Gastroesophageal sphincter (tissue), 4 donors: ENCODE measurements around the gene SGIP1. TPM values are rescaled to one million over a fixed set of nuclear protein-coding genes. Genes with fewer than 3 reads are reported as not detected.
"Not testable (repeated sequence)": the region's sequence is repeated elsewhere in the genome, so short reads cannot be mapped to it uniquely, and the experiment has no call there.

ENCODE experiments used
- ATAC-seq: fragments of 150-250 bp; one replicate; pipeline ENCODE4 v1.9.1; 2016; ENCODE audit warnings: mild to moderate bottlenecking, moderate library complexity
- H3K27ac ChIP-seq, 4 donors: fragments of 200-600 bp; sonication (generic) in 3 of 4; 1 replicate in 3 of 4; 2 replicates in 1 of 4; pipeline ENCODE4 v1.5.1; 2016 to 2019
- H3K27me3 ChIP-seq: fragments of 200-600 bp; sonication (generic); one replicate; pipeline ENCODE4 v1.5.1; 2019
- H3K36me3 ChIP-seq, 2 donors: fragments of 200-600 bp; sonication (generic); one replicate each; pipeline ENCODE4 v1.5.1; 2019; ENCODE audit warnings: control low read depth in 1 of 2
- H3K4me1 ChIP-seq, 3 donors: fragments of 200-600 bp; sonication (generic); 1 replicate in 2 of 3; 2 replicates in 1 of 3; pipeline ENCODE4 v1.5.1; 2016 to 2019; ENCODE audit warnings: control low read depth in 2 of 3
- H3K4me3 ChIP-seq, 2 donors: fragments of 200-600 bp; sonication (generic); one replicate each; pipeline ENCODE4 v1.5.1; 2019; ENCODE audit warnings: mild to moderate bottlenecking in 1 of 2, moderate library complexity in 1 of 2
- H3K9me3 ChIP-seq, 3 donors: fragments of 200-600 bp; sonication (generic); one replicate each; pipeline ENCODE4 v1.5.1; 2017 to 2019; ENCODE audit warnings: control low read depth in 2 of 3
- EP300 ChIP-seq: sonication (generic); formaldehyde crosslinking; IDR thresholded peaks from one replicate; pipeline ENCODE4 v1.6.1; 2017; ENCODE audit warnings: antibody characterized with exemption, mild to moderate bottlenecking
- POLR2A ChIP-seq, 2 donors: fragments of 450-650 bp; IDR thresholded peaks; one replicate each; pipeline ENCODE4 v1.6.1; 2017; ENCODE audit warnings: antibody characterized with exemption in 2 of 2, mild to moderate bottlenecking in 2 of 2, moderate library complexity in 1 of 2
- POLR2AphosphoS5 ChIP-seq: sonication (generic); formaldehyde crosslinking; IDR thresholded peaks from one replicate; pipeline ENCODE4 v1.6.1; 2017; ENCODE audit warnings: antibody characterized with exemption
- WGBS, 2 donors: methylation state at CpG; one replicate each; pipeline ENCODE4 v1.1.5; 2018; ENCODE audit warnings: low coverage in 1 of 2; 5-methylcytosine and 5-hydroxymethylcytosine counted together
- total RNA-seq, 4 donors: library from RNA; depleted of rRNA; stranded (reverse); fragments of >200 nt; gene quantifications; one replicate each; pipeline ENCODE4 v1.1.0, GENCODE V29; 2016
- TF ChIP-seq, protein P1 (sequence below), 4 experiments: fragments of 200-600 bp in 2 of 4; fragments of 450-650 bp in 2 of 4; sonication (generic) in 1 of 4; IDR thresholded peaks; one replicate each; pipeline ENCODE4 v1.5.1; 2017 to 2019; ENCODE audit warnings: antibody characterized with exemption in 4 of 4, mild to moderate bottlenecking in 2 of 4, moderate library complexity in 2 of 4

SGIP1 gene
- total RNA-seq, 4 donors from 2014 or later, result 6.5 to 14.0 (median 10.7) TPM

DNA sequence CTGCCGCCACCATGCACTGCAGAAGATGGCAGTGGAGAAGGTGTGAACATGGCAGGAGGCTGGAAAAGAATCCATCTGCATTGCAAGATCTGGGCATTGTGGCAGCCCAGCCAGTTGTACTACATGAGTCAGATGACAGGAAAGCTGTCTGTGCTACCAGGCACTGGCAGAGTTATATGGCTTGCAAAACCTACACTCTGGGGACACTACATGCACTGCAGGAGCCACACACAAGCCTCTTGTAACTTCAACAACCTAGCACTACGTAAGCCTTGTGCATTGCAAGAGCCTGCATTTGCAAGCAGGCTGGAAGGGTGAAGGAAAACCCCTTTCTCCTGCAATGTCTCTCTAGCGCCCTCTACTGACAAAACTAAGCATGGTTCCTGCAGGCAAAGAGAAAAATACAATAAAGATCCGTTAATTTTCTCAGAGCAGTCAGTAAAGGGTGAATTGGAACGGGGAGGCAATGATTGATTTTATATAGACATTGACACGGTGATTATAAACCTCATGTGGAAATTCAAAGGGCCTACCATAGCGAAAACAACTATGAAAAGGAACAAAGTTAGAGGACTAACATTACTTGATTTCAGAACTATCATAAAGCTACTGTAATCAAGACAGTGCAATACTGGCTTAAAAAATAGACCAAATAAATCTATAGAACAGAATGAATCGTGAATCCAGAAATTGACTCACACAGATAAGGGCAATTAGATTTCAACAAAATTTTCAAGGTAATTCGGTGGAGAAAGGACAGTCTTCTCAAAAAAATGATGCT, 192.1 kb downstream of the SGIP1 start:
- Histone ChIP-seq H3K4me3 (no peak overlapping the region), H3K4me1 (no peaks in the 10 kb centered on the region), H3K27ac (no peak overlapping the region), H3K9me3 (no peaks in the 10 kb centered on the region), H3K36me3 (peaks cover 0 to 5% of the 10 kb centered on the region in 2 donors), H3K27me3 (no peaks in the 10 kb centered on the region)
- TF ChIP-seq EP300, result no peak
- TF ChIP-seq, protein P1, sequence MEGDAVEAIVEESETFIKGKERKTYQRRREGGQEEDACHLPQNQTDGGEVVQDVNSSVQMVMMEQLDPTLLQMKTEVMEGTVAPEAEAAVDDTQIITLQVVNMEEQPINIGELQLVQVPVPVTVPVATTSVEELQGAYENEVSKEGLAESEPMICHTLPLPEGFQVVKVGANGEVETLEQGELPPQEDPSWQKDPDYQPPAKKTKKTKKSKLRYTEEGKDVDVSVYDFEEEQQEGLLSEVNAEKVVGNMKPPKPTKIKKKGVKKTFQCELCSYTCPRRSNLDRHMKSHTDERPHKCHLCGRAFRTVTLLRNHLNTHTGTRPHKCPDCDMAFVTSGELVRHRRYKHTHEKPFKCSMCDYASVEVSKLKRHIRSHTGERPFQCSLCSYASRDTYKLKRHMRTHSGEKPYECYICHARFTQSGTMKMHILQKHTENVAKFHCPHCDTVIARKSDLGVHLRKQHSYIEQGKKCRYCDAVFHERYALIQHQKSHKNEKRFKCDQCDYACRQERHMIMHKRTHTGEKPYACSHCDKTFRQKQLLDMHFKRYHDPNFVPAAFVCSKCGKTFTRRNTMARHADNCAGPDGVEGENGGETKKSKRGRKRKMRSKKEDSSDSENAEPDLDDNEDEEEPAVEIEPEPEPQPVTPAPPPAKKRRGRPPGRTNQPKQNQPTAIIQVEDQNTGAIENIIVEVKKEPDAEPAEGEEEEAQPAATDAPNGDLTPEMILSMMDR (IDR thresholded peaks at IDR 0.05), result peak; percentile 65 to 88 (median 77)
- 27 to 40% methylated on average over 4 to 8 of the region's 9 CpGs for WGBS, 2 donors
- peak; percentile 66 for ATAC-seq

DNA sequence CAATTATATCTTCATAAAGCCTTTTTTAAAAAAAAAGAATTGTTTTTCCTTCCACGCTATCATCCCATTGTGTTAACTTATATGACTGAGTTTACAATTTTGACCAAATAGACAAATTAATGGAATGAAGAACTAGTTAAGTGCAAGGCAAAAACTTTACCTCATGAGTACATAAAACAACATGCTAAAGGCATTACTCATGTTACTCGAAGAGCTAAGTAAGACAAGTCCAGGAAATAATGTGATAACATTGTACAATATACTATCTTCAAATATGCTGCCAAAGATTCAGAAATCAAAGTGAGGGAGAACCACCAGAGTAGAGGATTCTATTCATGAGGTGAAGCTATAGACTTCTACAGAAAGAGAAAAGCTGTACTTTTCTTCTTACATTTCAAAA, 194.1 kb downstream of the SGIP1 start:
- no peaks in the 10 kb centered on the region for H3K4me1 ChIP-seq
- no peak for ATAC-seq
- no peaks in the 10 kb centered on the region for H3K27me3 ChIP-seq
- 79% methylated on average over 2 of the region's 2 CpGs for WGBS, 2 donors
- no peak overlapping the region for H3K27ac ChIP-seq
- no peak for TF ChIP-seq POLR2AphosphoS5
- TF ChIP-seq POLR2A (IDR thresholded peaks at IDR 0.05), result no peak
- TF ChIP-seq, protein P1 (IDR thresholded peaks at IDR 0.05), result no peak
- no peak for TF ChIP-seq EP300
- no peaks in the 10 kb centered on the region for H3K36me3 ChIP-seq
- no peak overlapping the region for H3K4me3 ChIP-seq
- H3K9me3 ChIP-seq, result no peaks in the 10 kb centered on the region

DNA sequence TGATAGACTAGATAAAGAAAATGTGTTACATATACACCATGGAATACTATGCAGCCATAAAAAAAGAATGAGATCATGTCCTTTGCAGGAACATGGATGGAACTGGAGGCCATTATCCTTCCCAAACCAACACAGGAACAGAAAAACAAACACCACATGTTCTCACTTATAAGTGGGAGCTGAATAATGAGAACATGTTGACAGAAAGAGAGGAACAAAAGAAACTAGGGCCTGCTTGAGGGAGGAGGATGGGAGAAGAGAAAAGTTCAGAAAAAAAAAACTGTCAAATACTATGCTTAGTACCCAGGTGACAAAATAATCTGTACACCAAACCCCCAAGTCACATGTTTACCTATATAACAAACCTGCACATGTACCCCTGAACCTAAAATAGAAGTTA, 194.8 kb downstream of the SGIP1 start:
- H3K9me3 ChIP-seq, H3K4me3 ChIP-seq, H3K27me3 ChIP-seq, H3K27ac ChIP-seq, H3K4me1 ChIP-seq, ATAC-seq, H3K36me3 ChIP-seq: not testable (repeated sequence)

DNA sequence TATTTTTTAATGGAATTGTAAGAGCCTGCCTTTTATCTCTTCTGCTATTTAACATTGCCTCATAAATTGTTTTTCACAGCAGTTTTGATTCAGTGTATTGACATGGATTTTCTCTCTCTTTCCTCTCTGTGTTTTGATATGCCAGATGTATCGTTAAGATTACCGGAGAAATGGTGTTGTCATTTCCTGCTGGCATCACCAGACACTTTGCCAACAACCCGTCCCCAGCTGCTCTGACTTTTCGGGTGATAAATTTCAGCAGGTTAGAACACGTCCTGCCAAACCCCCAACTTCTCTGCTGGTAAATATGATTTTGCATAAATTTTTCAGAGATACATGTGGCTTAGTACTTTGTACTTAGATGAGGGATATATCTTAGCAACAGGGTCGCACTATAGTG, 195.2 kb downstream of the SGIP1 start:
- WGBS, 2 donors, result 50 to 71% methylated on average over 6 of the region's 6 CpGs
- ATAC-seq, result peak; percentile 11

DNA sequence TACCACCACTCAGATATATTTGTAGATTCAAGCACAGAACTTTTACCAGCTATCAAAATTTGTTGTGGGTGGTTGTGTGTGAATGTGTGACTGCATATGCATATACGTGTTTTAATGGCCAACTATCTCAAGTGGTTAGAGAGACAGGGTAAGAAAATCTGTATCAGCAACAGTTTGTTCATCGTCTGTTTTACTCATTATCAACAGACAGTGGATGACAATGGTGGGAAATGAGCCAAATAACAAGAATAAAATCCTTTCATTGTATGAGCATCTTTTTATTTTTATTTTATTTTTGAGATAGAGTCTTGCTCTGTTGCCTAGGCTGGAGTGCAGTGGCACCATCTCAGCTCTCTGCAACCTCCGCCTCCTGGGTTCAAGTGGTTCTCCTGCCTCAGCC, 195.6 kb downstream of the SGIP1 start:
- no peak overlapping the region for H3K27ac ChIP-seq
- H3K4me3 ChIP-seq, result no peak overlapping the region
- H3K9me3 ChIP-seq, result no peaks in the 10 kb centered on the region
- TF ChIP-seq, protein P1 (IDR thresholded peaks at IDR 0.05), result no peak
- TF ChIP-seq POLR2A (IDR thresholded peaks at IDR 0.05) (no peak), POLR2AphosphoS5 (no peak), EP300 (no peak)
- H3K4me1 ChIP-seq, result no peaks in the 10 kb centered on the region
- WGBS, 2 donors, result 82 to 91% methylated on average over 2 to 3 of the region's 3 CpGs
- H3K27me3 ChIP-seq, result no peaks in the 10 kb centered on the region
- H3K36me3 ChIP-seq, result no peaks in the 10 kb centered on the region
- no peak for ATAC-seq

More for the DNA sequence above, 195.2 kb downstream of the SGIP1 start:
- Histone ChIP-seq H3K4me3 (no peak overlapping the region), H3K9me3 (no peaks in the 10 kb centered on the region), H3K36me3 (no peaks in the 10 kb centered on the region), H3K27ac (no peak overlapping the region), H3K27me3 (no peaks in the 10 kb centered on the region), H3K4me1 (no peaks in the 10 kb centered on the region)
- TF ChIP-seq POLR2A (IDR thresholded peaks at IDR 0.05), result no peak
- TF ChIP-seq EP300, result no peak
- TF ChIP-seq POLR2AphosphoS5, result no peak
- TF ChIP-seq, protein P1 (IDR thresholded peaks at IDR 0.05), result no peak
